DND-41 (cell line): Measurements from ENCODE around the gene DAPK3.

Source experiments
- EZH2 ChIP-seq: IDR thresholded peaks from 3 replicates; pipeline ENCODE4 v1.6.1; 2012; ENCODE audit warnings: borderline replicate concordance, low read depth, mild to moderate bottlenecking, moderate library complexity, low read length, inconsistent platforms; ENCODE audit not compliant: severe bottlenecking
- TF ChIP-seq, protein P1 (sequence below): IDR thresholded peaks from 2 replicates; pipeline ENCODE4 v1.5.1; 2012; ENCODE audit warnings: borderline replicate concordance, low read length, moderate library complexity, mild to moderate bottlenecking; ENCODE audit not compliant: poor library complexity, severe bottlenecking; ENCODE audit errors: extremely low read depth

DNA sequence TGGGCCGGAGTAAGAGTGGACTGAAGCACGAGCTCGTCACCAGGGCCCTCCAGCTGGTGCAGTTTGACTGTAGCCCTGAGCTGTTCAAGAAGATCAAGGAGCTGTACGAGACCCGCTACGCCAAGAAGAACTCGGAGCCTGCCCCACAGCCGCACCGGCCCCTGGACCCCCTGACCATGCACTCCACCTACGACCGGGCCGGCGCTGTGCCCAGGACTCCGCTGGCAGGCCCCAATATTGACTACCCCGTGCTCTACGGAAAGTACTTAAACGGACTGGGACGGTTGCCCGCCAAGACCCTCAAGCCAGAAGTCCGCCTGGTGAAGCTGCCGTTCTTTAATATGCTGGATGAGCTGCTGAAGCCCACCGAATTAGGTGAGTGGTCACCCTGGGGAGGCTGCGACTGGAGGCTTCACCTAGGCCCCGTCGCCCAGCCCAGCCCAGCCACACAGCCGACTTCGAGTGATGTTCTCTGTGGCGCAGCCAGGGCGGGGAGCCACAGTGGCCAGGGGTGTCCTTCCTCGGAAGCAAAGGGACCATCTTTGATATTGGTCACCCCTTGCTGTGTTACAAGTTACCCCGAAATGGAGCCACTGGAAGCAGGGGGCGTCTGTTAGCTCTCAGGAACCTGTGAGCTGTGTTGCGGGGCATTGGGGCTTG lies 42.2 kb upstream of the DAPK3 start:
- TF ChIP-seq, protein P1, sequence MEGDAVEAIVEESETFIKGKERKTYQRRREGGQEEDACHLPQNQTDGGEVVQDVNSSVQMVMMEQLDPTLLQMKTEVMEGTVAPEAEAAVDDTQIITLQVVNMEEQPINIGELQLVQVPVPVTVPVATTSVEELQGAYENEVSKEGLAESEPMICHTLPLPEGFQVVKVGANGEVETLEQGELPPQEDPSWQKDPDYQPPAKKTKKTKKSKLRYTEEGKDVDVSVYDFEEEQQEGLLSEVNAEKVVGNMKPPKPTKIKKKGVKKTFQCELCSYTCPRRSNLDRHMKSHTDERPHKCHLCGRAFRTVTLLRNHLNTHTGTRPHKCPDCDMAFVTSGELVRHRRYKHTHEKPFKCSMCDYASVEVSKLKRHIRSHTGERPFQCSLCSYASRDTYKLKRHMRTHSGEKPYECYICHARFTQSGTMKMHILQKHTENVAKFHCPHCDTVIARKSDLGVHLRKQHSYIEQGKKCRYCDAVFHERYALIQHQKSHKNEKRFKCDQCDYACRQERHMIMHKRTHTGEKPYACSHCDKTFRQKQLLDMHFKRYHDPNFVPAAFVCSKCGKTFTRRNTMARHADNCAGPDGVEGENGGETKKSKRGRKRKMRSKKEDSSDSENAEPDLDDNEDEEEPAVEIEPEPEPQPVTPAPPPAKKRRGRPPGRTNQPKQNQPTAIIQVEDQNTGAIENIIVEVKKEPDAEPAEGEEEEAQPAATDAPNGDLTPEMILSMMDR: no peak
- TF ChIP-seq EZH2: no peak
